Measurements from ENCODE around the gene OOSP4A.

Gene OOSP4A

GRCh38 chr11:59984368-59984767, 20.5 kb downstream of the OOSP4A start:
- no peaks in the 10 kb centered on the region for H4K20me1 ChIP-seq (ENCODE audit: insufficient read depth, low read length)
- H3K9ac ChIP-seq (ENCODE audit: low read length) = no peak overlapping the region
- H3F3A ChIP-seq (ENCODE audit: insufficient read depth, low read length) = no peaks in the 10 kb centered on the region
- no peaks in the 10 kb centered on the region for H3K79me2 ChIP-seq (ENCODE audit: low read length)
- no peaks in the 10 kb centered on the region for H3K9me3 ChIP-seq (replicated peaks; ENCODE audit: insufficient read depth, low read length)
- H3K27me3 ChIP-seq (replicated peaks; ENCODE audit: insufficient read depth, low read length) = no peaks in the 10 kb centered on the region
- no peak overlapping the region for H3K4me3 ChIP-seq (ENCODE audit: low read length)
- H3K9me2 ChIP-seq (replicated peaks; ENCODE audit: insufficient read depth, low read length) = no peaks in the 10 kb centered on the region
- no peaks in the 10 kb centered on the region for H3K36me3 ChIP-seq (replicated peaks; ENCODE audit: insufficient read depth, low read length)
- TF ChIP-seq EZH2phosphoT487 (IDR thresholded peaks at IDR 0.05; ENCODE audit: low read length) = no peak
- no peak for TF ChIP-seq CTCF (IDR thresholded peaks at IDR 0.05; ENCODE audit: low read length)
- TF ChIP-seq EZH2 (optimal IDR thresholded peaks at IDR 0.05; ENCODE audit: low read depth, low read length) = no peak
- H3K4me2 ChIP-seq (ENCODE audit: low read depth, low read length) = no peak overlapping the region
- no peak overlapping the region for H2AFZ ChIP-seq (ENCODE audit: low read length)
- DNase-seq = no peak
- no peak overlapping the region for H3K27ac ChIP-seq (ENCODE audit: low read length)
- H3K4me1 ChIP-seq (ENCODE audit: low read length) = no peaks in the 10 kb centered on the region

- Histone ChIP-seq H3K9me2 (replicated peaks; ENCODE audit: insufficient read depth, low read length) (no peaks in the 10 kb centered on the region), H3K27me3 (replicated peaks; ENCODE audit: insufficient read depth, low read length) (no peaks in the 10 kb centered on the region), H3K27ac (ENCODE audit: low read length) (no peak overlapping the region), H3K9me3 (replicated peaks; ENCODE audit: insufficient read depth, low read length) (no peaks in the 10 kb centered on the region), H3K36me3 (replicated peaks; ENCODE audit: insufficient read depth, low read length) (no peaks in the 10 kb centered on the region), H3F3A (ENCODE audit: insufficient read depth, low read length) (no peaks in the 10 kb centered on the region), H3K4me2 (ENCODE audit: low read depth, low read length) (no peak overlapping the region), H3K79me2 (ENCODE audit: low read length) (no peaks in the 10 kb centered on the region), H3K4me3 (ENCODE audit: low read length) (no peak overlapping the region), H3K4me1 (ENCODE audit: low read length) (no peaks in the 10 kb centered on the region), H3K9ac (ENCODE audit: low read length) (no peak overlapping the region), H2AFZ (ENCODE audit: low read length) (no peak overlapping the region), H4K20me1 (ENCODE audit: insufficient read depth, low read length) (no peaks in the 10 kb centered on the region)
- TF ChIP-seq CTCF (IDR thresholded peaks at IDR 0.05; ENCODE audit: low read length) (no peak), EZH2 (optimal IDR thresholded peaks at IDR 0.05; ENCODE audit: low read depth, low read length) (no peak), EZH2phosphoT487 (IDR thresholded peaks at IDR 0.05; ENCODE audit: low read length) (no peak)
- no peak for DNase-seq
Measured at GRCh38 chr11:59990421-59990820, 26.6 kb downstream of the OOSP4A start.

GRCh38 chr11:59992425-59992824, 28.6 kb downstream of the OOSP4A start:
- Histone ChIP-seq H3K27ac (ENCODE audit: low read length) (no peak overlapping the region), H3K79me2 (ENCODE audit: low read length) (no peaks in the 10 kb centered on the region), H3F3A (ENCODE audit: insufficient read depth, low read length) (no peaks in the 10 kb centered on the region), H2AFZ (ENCODE audit: low read length) (no peak overlapping the region), H3K4me1 (ENCODE audit: low read length) (no peaks in the 10 kb centered on the region), H3K9me3 (replicated peaks; ENCODE audit: insufficient read depth, low read length) (no peaks in the 10 kb centered on the region), H3K4me3 (ENCODE audit: low read length) (no peak overlapping the region), H4K20me1 (ENCODE audit: insufficient read depth, low read length) (no peaks in the 10 kb centered on the region), H3K36me3 (replicated peaks; ENCODE audit: insufficient read depth, low read length) (no peaks in the 10 kb centered on the region), H3K4me2 (ENCODE audit: low read depth, low read length) (no peak overlapping the region), H3K9ac (ENCODE audit: low read length) (no peak overlapping the region), H3K9me2 (replicated peaks; ENCODE audit: insufficient read depth, low read length) (no peaks in the 10 kb centered on the region), H3K27me3 (replicated peaks; ENCODE audit: insufficient read depth, low read length) (no peaks in the 10 kb centered on the region)
- TF ChIP-seq CTCF (IDR thresholded peaks at IDR 0.05; ENCODE audit: low read length) (no peak), EZH2 (optimal IDR thresholded peaks at IDR 0.05; ENCODE audit: low read depth, low read length) (no peak), EZH2phosphoT487 (IDR thresholded peaks at IDR 0.05; ENCODE audit: low read length) (no peak)
- DNase-seq = no peak

Data from MM.1S (cell line).